Hepatocyte (in vitro differentiated cells): ENCODE results near the gene THUMPD3.

Source experiments
- EZH2phosphoT487 ChIP-seq: fragments of 200-600 bp; sonication (generic); IDR thresholded peaks from one replicate; pipeline ENCODE4 v1.6.1; 2018; ENCODE audit warnings: antibody characterized with exemption, mild to moderate bottlenecking, low read depth, moderate library complexity; ENCODE audit not compliant: unreplicated experiment, severe bottlenecking
- TF ChIP-seq, protein P1 (sequence below): fragments of 200-600 bp; sonication (generic); IDR thresholded peaks from 2 replicates; pipeline ENCODE4 v1.5.1; 2016; ENCODE audit warnings: antibody characterized with exemption, mild to moderate bottlenecking; ENCODE audit not compliant: poor library complexity

DNA sequence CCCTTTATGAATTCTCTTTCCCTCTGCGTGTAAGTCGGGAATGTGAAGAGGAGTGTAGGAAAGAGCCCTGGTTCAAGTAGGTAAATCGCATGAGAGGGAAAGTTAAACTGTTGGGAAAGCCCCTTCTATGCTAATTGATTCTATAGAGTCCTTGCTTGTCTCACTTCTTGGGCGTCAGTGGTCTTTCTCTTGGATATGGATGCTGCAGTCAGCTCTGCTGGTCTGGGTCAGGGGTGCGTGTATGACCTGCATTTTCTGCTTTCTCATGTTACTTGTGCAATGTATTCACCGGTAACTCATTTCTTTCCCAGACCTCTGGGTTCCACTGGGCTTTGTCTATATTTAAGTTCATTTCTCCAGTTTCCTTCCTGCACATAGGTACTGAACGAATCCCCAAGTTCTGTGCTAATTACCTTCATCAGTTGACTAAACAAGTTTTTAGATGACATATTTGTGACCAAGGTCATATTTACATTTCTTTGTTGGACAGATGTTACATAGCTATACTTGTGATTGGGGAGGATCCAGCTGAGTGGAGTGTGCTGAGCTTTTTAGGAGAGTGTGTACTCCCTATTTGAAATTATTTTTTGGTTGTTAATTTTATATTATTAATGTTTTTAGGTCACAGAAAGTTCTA is 36.0 kb downstream of the THUMPD3 start:
- TF ChIP-seq, protein P1, sequence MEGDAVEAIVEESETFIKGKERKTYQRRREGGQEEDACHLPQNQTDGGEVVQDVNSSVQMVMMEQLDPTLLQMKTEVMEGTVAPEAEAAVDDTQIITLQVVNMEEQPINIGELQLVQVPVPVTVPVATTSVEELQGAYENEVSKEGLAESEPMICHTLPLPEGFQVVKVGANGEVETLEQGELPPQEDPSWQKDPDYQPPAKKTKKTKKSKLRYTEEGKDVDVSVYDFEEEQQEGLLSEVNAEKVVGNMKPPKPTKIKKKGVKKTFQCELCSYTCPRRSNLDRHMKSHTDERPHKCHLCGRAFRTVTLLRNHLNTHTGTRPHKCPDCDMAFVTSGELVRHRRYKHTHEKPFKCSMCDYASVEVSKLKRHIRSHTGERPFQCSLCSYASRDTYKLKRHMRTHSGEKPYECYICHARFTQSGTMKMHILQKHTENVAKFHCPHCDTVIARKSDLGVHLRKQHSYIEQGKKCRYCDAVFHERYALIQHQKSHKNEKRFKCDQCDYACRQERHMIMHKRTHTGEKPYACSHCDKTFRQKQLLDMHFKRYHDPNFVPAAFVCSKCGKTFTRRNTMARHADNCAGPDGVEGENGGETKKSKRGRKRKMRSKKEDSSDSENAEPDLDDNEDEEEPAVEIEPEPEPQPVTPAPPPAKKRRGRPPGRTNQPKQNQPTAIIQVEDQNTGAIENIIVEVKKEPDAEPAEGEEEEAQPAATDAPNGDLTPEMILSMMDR, result no peak
- TF ChIP-seq EZH2phosphoT487, result no peak
